ENCODE measurements around the gene DENND1A. TPM values are rescaled to one million over a fixed set of nuclear protein-coding genes. Genes with fewer than 3 reads are reported as not detected.
A peak's percentile ranks its signal among the peaks of the same experiment; 100 is the strongest.

The DENND1A gene
- total RNA-seq, 6 experiments from 2014 or later, result 13.9 to 22.6 (median 16.3) TPM

DNA sequence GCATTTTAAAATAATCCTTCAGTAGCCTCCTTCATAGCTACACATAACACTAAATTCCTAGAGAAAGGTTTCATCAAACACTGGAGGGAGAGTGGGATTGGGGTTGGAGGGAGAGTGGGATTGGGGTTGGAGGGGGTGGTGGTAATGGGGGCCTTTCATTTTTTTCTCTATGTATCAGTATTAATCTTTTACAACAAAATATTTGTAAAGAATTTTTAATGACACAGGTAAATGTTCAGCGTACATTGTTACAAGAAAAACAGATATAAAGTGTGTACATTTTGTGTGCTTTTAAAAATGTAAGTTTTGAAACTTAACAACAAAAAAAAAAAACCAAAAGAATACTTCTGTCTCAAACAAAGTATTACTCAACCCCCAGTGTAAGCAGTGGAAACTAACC is 266.4 kb downstream of the DENND1A start:
- Histone ChIP-seq H3K27me3 (no peaks in the 10 kb centered on the region), H3K36me3 (peaks cover 0 to 6% (median 0%) of the 10 kb centered on the region in 4 donors), H3K4me1 (no peaks in the 10 kb centered on the region), H3K27ac (no peak overlapping the region), H3K4me3 (no peak overlapping the region), H3K9me3 (peaks cover 0 to 8% (median 0%) of the 10 kb centered on the region in 4 donors)
- no peak for DNase-seq
- no peak for ATAC-seq
- intact Hi-C loops (cut with DNase I), result no loop called here
- TF ChIP-seq, protein P1, sequence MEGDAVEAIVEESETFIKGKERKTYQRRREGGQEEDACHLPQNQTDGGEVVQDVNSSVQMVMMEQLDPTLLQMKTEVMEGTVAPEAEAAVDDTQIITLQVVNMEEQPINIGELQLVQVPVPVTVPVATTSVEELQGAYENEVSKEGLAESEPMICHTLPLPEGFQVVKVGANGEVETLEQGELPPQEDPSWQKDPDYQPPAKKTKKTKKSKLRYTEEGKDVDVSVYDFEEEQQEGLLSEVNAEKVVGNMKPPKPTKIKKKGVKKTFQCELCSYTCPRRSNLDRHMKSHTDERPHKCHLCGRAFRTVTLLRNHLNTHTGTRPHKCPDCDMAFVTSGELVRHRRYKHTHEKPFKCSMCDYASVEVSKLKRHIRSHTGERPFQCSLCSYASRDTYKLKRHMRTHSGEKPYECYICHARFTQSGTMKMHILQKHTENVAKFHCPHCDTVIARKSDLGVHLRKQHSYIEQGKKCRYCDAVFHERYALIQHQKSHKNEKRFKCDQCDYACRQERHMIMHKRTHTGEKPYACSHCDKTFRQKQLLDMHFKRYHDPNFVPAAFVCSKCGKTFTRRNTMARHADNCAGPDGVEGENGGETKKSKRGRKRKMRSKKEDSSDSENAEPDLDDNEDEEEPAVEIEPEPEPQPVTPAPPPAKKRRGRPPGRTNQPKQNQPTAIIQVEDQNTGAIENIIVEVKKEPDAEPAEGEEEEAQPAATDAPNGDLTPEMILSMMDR (IDR thresholded peaks at IDR 0.05), result no peak
- no peak for TF ChIP-seq POLR2A (IDR thresholded peaks at IDR 0.05)
- 100% methylated on average over 1 of the region's 1 CpG for WGBS (ENCODE audit: insufficient coverage, low coverage, low lambda C conversion rate, missing lambda C conversion rate)

DNA sequence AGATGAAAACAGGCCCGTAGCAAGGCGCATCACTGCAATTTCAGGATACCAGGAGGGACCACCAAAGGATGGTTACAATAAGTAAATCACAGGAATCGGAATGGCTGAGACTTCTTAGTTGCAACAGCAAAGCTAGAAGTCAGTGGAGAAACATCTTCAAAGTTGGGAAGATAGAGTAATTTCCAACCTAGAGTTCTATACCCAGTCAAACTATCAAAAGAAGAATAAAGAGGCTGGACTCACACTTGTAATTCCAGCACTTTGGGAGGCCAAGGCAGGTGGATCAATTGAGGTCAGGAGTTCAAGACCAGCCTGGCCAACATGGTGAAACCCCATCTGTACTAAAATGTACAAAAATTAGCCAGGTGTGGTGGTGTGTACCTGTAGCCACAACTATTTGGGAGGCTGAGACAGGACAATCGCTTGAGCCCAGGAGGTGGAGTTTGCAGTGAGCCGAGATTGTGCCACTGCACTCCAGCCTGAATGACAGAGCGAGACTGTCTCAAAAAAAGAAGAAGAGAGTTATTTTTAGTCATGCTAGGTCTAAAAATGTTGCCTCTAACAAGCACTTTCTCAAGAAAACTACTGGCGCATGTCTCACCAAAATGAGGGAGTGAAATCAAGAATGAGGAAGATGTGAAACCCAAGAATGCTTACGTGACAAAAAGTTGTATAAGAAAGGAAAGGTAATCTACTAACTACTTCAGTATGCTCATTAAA is 267.7 kb downstream of the DENND1A start:
- peak in 1 of 4 donors; percentile 24 for ATAC-seq
- no peak overlapping the region for H3K27ac ChIP-seq

DNA sequence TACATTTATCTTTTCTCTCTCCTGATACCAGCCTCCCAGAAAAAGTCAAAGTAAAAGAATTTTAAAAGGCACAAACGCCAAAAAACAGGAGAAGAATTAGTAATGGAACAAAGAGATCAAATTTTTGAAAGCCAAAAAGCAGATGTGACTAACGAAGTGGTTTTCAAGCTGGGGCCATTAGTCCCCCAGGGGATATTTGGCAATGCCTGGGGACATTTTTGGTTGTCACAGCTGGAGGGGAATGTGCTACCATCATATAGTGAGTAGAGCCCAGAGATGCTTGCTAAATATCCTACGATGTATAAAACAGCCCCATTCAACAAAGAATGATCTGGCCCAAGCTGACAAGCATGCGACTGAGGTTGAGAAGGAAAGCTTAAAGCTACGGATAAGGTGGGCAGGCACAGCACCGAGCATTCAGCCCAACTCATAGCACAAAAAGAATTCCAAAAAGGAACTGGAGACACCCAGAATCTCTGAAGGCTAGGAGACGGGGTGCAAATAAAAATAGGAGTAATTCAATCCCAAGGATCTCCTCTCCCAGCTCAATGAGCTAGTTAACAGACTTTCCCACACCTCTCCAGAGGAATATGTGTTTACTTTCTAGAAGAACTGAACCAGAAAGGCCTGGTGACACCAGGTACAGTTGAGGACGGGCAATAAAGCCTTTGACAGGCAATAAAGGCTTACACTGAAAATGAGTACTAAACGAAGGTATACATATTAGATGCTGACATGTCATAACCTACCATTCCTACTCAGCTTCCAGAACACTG is 269.0 kb downstream of the DENND1A start:
- ATAC-seq, result no peak
- no peaks in the 10 kb centered on the region for H3K4me1 ChIP-seq
- DNase-seq, result no peak
- 85% methylated on average over 9 of the region's 9 CpGs for WGBS (ENCODE audit: insufficient coverage, low coverage, low lambda C conversion rate, missing lambda C conversion rate)
- H3K9me3 ChIP-seq, result peaks cover 0 to 8% (median 0%) of the 10 kb centered on the region in 4 donors
- intact Hi-C loops (cut with DNase I), result no loop called here
- H3K36me3 ChIP-seq, result no peaks in the 10 kb centered on the region
- no peak for TF ChIP-seq POLR2A (IDR thresholded peaks at IDR 0.05)
- TF ChIP-seq, protein P1 (IDR thresholded peaks at IDR 0.05), result no peak
- H3K4me3 ChIP-seq, result no peak overlapping the region
- no peak overlapping the region for H3K27ac ChIP-seq
- no peaks in the 10 kb centered on the region for H3K27me3 ChIP-seq

More for the DNA sequence above, 267.7 kb downstream of the DENND1A start:
- intact Hi-C loops (cut with DNase I), result no loop called here
- WGBS (ENCODE audit: insufficient coverage, low coverage, low lambda C conversion rate, missing lambda C conversion rate), result 78% methylated on average over 8 of the region's 8 CpGs
- peaks cover 0 to 6% (median 0%) of the 10 kb centered on the region in 4 donors for H3K36me3 ChIP-seq
- H3K4me1 ChIP-seq, result no peaks in the 10 kb centered on the region
- H3K4me3 ChIP-seq, result no peak overlapping the region
- no peaks in the 10 kb centered on the region for H3K27me3 ChIP-seq
- H3K9me3 ChIP-seq, result peaks cover 0 to 8% (median 0%) of the 10 kb centered on the region in 4 donors
- no peak for DNase-seq
- no peak for TF ChIP-seq POLR2A (IDR thresholded peaks at IDR 0.05)
- TF ChIP-seq, protein P1 (IDR thresholded peaks at IDR 0.05), result no peak

DNA sequence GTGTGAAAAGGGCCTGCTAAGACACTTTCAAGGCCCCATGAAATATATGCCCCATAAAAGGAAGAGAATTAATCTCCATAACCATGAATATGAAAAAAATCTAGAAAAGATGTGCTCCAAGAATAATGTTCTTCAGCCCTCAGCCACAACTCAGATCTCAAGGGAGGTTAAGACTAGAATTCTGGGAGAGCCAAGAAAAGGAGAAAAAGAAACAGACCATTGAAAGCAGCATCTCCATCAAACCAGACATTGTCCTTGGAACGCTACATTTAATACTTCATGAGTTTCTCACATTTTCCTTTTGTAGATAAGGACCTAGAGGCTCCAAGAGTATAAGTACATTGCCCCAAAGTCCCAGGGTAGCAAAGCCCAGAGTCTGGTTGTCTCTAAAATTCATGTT is 270.6 kb downstream of the DENND1A start:
- TF ChIP-seq, protein P1 (IDR thresholded peaks at IDR 0.05), result no peak
- no peak for TF ChIP-seq POLR2A (IDR thresholded peaks at IDR 0.05)
- Histone ChIP-seq H3K4me3 (no peak overlapping the region), H3K27ac (no peak overlapping the region), H3K27me3 (no peaks in the 10 kb centered on the region), H3K4me1 (no peaks in the 10 kb centered on the region), H3K9me3 (peaks cover 0 to 1% (median 0%) of the 10 kb centered on the region in 4 donors), H3K36me3 (no peaks in the 10 kb centered on the region)
- 100% methylated on average over 1 of the region's 1 CpG for WGBS (ENCODE audit: insufficient coverage, low coverage, low lambda C conversion rate, missing lambda C conversion rate)
- DNase-seq (no peak), ATAC-seq (no peak)
- intact Hi-C loops (cut with DNase I), result no loop called here

All from right lobe of liver (tissue), 6 donors.